NCI-H1436 (cell line): ENCODE results near the gene CAD.
"Not testable (repeated sequence)": the region's sequence is repeated elsewhere in the genome, so short reads cannot be mapped to it uniquely, and the experiment has no call there.

ENCODE experiments used
- DNase-seq: peaks from one replicate; lab custom pipeline; 2025; lab: John Stamatoyannopoulos, UW

Gene CAD

DNA sequence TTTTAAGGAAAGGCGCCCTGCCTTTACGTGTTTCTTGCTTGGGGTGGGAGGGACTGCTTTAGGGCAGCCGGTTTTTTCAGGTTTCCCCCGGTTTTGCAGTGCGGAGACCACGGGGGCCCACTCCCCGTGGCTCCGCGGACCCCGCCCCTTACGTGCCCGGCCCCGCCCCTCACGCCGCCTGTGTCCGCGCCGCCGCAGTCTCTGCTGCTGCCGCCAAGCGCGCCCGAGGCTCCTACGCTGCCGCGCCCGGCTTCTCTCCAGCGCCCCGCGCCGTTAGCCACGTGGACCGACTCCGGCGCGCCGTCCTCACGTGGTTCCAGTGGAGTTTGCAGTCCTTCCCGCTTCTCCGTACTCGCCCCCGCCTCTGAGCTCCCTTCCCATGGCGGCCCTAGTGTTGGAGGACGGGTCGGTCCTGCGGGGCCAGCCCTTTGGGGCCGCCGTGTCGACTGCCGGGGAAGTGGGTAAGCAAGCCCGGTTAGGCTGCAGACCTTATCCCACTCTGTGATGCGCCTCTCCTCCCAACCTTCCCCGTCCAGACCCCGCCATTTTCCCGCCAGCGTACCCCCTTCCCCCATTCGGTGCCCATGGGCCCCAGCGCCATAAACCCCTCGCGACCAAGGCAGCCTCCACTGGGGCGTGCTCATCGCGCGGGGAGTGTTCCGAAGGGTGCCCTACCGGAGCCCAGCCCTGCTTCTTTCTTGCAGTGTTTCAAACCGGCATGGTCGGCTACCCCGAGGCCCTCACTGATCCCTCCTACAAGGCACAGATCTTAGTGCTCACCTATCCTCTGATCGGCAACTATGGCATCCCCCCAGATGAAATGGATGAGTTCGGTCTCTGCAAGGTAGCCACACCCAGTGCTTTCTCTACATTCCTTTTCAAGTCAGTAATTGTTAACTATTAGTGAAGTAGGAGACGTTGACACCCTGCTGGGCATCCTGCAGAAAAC lies at the start of gene CAD:
Gene CAD (plus strand): TSS at position 197 of the 949 bp plus-strand sequence. CDS start 183 bp downstream, at position 380.
- peak; percentile 79 for DNase-seq

DNA sequence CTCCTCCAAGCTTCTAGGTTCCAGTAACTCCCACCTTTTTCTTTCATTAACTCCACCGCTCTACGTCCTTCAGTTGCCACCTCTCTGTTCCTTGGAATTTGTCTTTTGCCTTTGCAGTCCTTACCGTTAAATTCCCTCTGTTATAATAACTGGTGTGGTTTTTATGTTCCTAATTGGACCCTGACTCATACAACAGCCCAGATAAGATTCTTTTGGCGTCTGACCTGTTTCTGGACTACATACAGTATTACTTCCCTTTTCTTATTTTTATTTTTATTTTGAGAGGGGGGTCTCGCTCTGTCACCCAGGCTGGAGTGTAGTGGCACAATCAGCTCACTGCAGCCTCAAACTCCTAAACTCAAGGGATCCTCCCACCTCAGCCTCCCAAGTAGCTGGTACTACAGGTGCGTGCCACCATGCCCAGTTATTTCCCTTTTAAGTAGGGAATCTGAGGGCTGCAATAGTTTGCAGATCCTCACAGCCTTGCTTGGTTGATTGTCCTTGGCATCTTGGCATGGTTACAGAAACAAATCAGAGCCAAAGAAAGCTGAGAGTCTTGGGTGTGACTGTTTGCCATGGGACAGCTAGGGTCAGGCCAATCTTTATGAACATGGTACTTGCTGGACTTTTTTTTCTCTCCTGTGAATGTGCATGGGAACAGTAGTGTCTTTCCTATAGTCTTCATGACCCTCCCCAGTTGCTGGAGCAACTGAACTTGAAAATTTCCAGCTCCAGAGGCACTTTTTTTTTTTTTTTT lies 46.4 kb upstream of the CAD start:
- no peak for DNase-seq

- peak; percentile 4 for DNase-seq
Observed at GRCh38 chr2:27171351-27171848, 45.8 kb upstream of the CAD start.

DNA sequence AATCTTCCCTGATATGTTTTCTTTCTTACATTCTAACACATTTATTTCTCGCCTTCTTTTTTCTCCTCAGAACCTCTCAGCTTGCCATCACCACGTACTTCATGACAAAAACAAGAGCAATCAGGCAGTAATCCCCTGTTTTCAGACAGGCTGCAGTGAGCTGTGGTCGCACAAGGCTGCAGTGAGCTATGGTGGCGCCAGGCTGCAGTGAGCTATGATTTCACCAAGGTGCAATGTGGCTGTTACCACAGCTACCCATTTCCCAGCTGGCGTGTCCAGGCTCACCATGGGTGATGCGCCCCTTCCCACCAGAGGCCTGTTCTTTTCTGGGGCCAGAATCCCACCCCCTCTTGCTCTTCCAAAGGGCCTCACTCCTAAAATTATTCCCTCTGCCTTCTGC lies 42.5 kb upstream of the CAD start:
- DNase-seq: no peak

- DNase-seq: no peak
Observed at GRCh38 chr2:27175330-27175729, 41.8 kb upstream of the CAD start.

GRCh38 chr2:27175781-27176180 lies 41.4 kb upstream of the CAD start:
- DNase-seq: not testable (repeated sequence)

DNA sequence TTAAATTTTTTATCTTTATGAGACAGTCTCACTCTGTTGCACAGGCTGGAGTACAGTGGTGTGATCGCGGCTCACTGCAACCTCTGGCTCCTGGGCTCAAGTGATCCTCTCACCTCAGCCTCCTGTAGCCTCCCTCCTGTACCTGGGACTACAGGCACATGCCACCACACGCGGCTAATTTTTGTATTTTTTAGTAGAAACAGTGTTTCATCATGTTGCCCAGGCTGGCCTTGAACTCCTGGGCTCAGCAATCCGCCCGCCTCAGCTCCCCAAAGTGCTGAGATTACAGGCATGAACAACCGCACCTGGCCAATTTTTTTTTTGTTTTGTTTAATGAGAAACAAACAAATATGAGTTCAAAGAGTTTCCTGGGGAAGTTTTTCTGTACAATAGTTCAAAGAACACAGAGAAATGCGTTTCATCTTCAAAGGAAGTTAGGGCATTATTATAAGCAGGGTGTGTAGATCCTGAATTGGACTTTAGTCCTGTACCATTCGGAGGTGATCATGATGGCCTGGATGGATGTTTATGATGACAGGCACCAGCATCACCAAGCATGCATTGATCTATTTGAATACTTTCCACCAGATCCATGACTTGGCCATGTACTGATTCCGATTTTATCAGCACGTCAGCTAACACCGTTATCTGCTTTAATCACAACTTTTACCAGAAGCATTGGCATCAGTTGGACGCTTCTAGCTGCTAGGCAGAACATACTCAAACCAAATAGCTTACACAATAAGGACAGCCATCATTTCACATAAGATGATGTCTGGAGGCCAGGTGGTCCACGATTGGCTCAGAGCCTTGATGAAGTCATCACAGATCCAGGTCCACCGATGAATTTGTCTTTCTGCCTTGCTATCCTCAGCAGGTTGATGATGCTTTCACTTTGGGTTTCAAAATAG lies 39.5 kb upstream of the CAD start:
- no peak for DNase-seq

DNA sequence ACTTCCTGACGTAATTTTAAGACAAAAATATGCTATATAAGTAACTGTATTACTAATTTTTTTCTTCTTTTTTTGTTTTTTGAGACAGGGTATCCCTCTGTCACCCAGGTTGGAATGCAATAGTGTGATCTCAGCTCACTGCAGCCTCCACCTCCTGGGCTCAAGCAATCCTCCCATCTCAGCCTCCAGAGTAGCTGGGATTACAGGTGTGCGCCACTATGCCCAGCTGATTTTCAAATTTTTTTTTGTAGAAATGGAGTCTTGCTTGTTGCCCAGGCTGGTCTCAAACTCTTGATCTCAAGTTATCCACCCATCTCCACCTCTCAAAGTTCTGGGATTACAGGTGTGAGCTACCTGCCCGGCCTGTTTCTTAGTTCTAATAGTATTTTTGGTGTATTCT lies 38.7 kb upstream of the CAD start:
- no peak for DNase-seq

- no peak for DNase-seq
Observed at GRCh38 chr2:27179344-27180000, 37.7 kb upstream of the CAD start.

DNA sequence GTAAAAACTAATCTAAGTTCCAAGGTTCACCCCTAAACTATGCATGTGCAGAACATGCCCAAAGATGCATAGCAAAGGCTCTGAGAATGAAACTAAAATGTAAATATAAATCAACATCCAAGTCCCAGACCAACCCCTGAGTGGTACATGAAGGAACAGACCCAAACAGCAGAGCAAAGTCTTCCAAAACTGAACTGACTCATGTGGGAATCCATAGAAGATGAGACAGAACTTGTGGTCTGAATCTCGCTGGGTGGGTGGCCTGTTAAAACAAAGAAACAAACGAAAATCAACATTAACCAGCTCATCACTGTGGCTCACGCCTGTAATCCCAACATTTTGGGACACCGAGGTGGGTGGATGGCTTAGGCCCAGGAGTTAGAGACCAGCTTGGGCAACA lies 34.8 kb upstream of the CAD start:
- DNase-seq: no peak

DNA sequence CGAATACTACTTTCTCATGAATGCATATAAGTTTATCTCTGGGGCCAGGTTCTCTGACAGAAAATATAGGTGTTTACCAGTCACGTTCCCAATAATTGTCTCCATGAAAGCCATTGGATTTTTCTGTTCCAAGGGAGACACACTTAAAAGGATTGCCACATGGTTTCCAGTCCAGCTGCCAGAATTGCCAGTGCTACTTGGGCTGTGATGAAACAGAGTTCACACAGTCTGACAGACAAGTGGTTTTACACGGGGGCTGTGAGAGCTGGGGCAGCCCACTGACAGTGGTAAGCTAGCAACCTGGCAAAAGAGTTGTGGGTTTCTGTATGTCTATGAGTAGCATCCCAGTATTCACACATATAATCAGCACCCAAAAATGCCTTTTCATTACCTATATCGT lies 33.1 kb upstream of the CAD start:
- no peak for DNase-seq

DNA sequence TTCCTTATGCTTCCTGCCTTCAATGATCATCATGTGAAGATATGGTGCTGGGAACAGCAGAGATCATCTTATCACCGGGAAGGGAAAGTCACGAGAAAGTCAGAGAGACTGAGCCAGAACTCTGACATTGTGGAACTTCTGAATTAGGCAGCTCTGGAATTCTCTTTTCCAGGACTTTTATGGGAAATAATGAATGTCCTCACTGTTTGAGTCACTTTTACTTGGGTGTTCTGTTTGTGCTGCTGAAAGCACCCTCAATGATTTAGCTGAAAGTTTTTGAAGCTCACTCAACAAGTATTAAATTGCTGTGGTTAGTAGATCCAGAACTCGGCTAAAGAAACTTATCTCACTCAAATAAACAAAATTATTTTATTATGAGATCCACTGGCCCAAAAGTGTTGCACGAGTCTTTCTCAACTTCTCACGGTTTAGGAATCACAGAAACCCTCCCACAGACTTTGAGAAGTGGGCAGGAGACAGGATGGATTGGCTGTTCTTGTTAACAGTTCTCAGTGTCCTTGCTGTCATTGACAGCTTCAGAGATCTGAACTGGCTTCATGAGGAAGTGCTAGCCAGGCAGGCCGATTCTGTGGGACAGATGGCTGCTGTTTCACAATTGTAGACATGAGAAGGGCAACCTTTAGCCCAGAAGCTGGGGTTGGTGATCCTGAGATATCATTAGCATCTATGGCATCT lies 31.7 kb upstream of the CAD start:
- DNase-seq: no peak

- DNase-seq: no peak
Observed at GRCh38 chr2:27186613-27187345, 30.4 kb upstream of the CAD start.

GRCh38 chr2:27189989-27190388 lies 27.2 kb upstream of the CAD start:
- DNase-seq: no peak

- peak; percentile 33 for DNase-seq
Observed at GRCh38 chr2:27191070-27191829, 25.9 kb upstream of the CAD start.

- no peak for DNase-seq
Observed at GRCh38 chr2:27194538-27195354, 22.4 kb upstream of the CAD start.

DNA sequence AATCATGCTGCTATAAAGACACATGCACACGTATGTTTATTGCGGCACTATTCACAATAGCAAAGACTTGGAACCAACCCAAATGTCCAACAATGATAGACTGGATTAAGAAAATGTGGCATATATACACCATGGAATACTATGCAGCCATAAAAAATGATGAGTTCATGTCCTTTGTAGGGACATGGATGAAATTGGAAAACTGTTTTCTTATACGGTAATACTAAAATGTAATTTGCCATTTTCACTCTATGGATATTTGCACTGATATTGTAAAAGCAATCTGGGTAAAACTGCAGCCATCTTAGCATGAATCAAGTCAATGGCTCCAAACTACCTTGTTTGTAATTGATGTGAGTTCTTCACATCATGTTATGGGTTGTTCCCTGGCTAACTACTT lies 21.4 kb upstream of the CAD start:
- DNase-seq: not testable (repeated sequence)

DNA sequence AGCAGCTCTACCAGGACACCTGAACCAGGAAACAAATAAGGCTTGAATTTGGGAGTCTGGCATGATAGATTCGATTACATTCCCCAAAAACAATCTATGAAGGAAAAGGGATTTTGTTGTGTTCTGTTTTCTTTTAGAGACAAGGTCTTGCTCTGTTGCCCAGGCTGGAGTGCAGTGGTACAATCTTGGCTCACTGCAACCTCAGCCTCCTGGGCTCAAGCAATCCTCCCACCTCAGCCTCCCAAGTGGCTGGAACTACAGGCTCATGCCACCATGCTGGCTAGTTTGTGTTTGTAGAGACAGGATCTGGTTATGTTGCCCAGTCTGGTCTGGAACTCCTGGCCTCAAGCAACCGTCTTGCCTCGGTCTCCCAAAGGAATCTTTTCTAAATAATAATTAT lies 19.1 kb upstream of the CAD start:
- not testable (repeated sequence) for DNase-seq
